GM19468 (cell line): ENCODE results near the gene CBFA2T2.
A peak's percentile ranks its signal among the peaks of the same experiment; 100 is the strongest.
"Not testable (repeated sequence)": the region's sequence is repeated elsewhere in the genome, so short reads cannot be mapped to it uniquely, and the experiment has no call there.

ENCODE experiments used
- ATAC-seq: cut with Tn5 transposase; IDR thresholded peaks from one replicate; pipeline ENCODE4 v1.9.1; 2021; ENCODE audit warnings: mild to moderate bottlenecking, moderate library complexity, moderate number of reproducible peaks; ENCODE audit not compliant: unreplicated experiment; ENCODE audit errors: extremely low read depth

CBFA2T2 gene

GRCh38 chr20:33646959-33647602 lies 157.2 kb downstream of the CBFA2T2 start:
- ATAC-seq, result not testable (repeated sequence)

GRCh38 chr20:33647603-33648395 lies 157.9 kb downstream of the CBFA2T2 start:
- peak; percentile 44 for ATAC-seq

- no peak for ATAC-seq
Measured at GRCh38 chr20:33648396-33649004, 158.6 kb downstream of the CBFA2T2 start.

GRCh38 chr20:33649201-33649681 lies 159.3 kb downstream of the CBFA2T2 start:
- ATAC-seq, result no peak

GRCh38 chr20:33650111-33650752 lies 160.3 kb downstream of the CBFA2T2 start:
- ATAC-seq, result no peak

- no peak for ATAC-seq
Measured at GRCh38 chr20:33650753-33651561, 161.1 kb downstream of the CBFA2T2 start.

GRCh38 chr20:33651562-33652048 lies 161.7 kb downstream of the CBFA2T2 start:
- no peak for ATAC-seq

GRCh38 chr20:33653218-33653899 lies 163.5 kb downstream of the CBFA2T2 start:
- ATAC-seq, result no peak

GRCh38 chr20:33653900-33654596 lies 164.2 kb downstream of the CBFA2T2 start:
- no peak for ATAC-seq

- no peak for ATAC-seq
Measured at GRCh38 chr20:33654680-33655161, 164.8 kb downstream of the CBFA2T2 start.

- no peak for ATAC-seq
Measured at GRCh38 chr20:33655164-33655563, 165.3 kb downstream of the CBFA2T2 start.

- no peak for ATAC-seq
Measured at GRCh38 chr20:33656010-33656782, 166.3 kb downstream of the CBFA2T2 start.

GRCh38 chr20:33656783-33657703 lies 167.1 kb downstream of the CBFA2T2 start:
- ATAC-seq, result no peak

GRCh38 chr20:33657704-33658095 lies 167.8 kb downstream of the CBFA2T2 start:
- no peak for ATAC-seq

- no peak for ATAC-seq
Measured at GRCh38 chr20:33658510-33658909, 168.6 kb downstream of the CBFA2T2 start.

GRCh38 chr20:33658929-33659328 lies 169.0 kb downstream of the CBFA2T2 start:
- ATAC-seq, result no peak
